Measurements from ENCODE around the gene FAM222B. TPM values are rescaled to one million over a fixed set of nuclear protein-coding genes. Genes with fewer than 3 reads are reported as not detected.
A peak's percentile ranks its signal among the peaks of the same experiment; 100 is the strongest.

The FAM222B gene
- total RNA-seq, 4 donors from 2014 or later: 12.1 to 20.7 (median 17.8) TPM

DNA sequence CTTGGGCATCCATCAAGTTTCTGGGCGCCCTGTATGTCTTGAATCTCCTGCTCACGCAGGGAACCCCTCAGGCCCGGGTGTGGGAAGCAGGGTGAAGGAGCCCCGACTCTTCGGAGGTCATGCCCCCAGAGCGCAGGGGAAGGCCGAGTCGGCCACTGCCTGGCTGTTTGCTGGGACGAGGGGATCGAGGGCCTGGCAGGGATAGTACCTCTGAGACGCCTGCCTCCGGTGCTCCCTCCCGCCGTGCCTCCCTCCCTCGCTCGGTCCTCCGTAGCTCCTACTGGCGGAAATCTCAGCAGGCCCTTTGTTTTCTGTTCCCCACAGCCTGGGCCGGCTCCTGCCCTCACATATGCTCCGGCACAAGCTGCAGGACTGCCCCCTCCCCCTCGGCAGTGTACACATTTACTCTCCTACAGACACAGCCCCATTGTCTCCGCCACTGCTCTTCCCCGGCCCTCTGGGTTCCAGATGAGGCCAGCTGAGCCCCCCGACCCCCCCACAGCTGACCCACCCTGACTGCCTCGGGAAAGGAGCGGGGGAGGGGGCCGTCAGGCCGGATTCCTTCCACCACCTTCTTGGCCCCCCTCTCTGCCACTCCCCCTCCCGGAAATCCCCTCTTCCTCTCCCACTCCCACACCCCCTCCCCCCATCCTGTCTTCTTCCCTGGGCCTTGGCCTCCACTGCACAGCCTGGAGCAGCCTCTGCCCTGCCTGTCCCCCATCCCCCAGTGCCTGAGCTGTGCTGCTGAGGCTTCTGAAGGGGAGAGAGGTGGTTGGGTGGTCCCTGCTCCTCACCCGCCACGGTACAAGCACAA, 97.4 kb downstream of the FAM222B start:
- TF ChIP-seq POLR2A (IDR thresholded peaks at IDR 0.05) (no peak), EP300 (IDR thresholded peaks at IDR 0.05) (no peak), POLR2AphosphoS5 (IDR thresholded peaks at IDR 0.05) (no peak)
- TF ChIP-seq, protein P1, sequence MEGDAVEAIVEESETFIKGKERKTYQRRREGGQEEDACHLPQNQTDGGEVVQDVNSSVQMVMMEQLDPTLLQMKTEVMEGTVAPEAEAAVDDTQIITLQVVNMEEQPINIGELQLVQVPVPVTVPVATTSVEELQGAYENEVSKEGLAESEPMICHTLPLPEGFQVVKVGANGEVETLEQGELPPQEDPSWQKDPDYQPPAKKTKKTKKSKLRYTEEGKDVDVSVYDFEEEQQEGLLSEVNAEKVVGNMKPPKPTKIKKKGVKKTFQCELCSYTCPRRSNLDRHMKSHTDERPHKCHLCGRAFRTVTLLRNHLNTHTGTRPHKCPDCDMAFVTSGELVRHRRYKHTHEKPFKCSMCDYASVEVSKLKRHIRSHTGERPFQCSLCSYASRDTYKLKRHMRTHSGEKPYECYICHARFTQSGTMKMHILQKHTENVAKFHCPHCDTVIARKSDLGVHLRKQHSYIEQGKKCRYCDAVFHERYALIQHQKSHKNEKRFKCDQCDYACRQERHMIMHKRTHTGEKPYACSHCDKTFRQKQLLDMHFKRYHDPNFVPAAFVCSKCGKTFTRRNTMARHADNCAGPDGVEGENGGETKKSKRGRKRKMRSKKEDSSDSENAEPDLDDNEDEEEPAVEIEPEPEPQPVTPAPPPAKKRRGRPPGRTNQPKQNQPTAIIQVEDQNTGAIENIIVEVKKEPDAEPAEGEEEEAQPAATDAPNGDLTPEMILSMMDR (IDR thresholded peaks at IDR 0.05): no peak
- peaks cover 83% of the 10 kb centered on the region for H3K4me1 ChIP-seq
- H3K27ac ChIP-seq: peak overlapping the region; percentile 95
- H3K4me3 ChIP-seq: peak overlapping the region; percentile 68
- DNase-seq (ENCODE audit: low spot score in 2 of 2): no peak
- no peaks in the 10 kb centered on the region for H3K27me3 ChIP-seq
- H3K36me3 ChIP-seq: peaks cover 23% of the 10 kb centered on the region
- 7% methylated on average over 22 of the region's 31 CpGs for WGBS
- H3K9me3 ChIP-seq: no peaks in the 10 kb centered on the region

- Histone ChIP-seq H3K27ac (peak overlapping the region; percentile 95), H3K36me3 (peaks cover 19% of the 10 kb centered on the region), H3K27me3 (no peaks in the 10 kb centered on the region), H3K9me3 (no peaks in the 10 kb centered on the region), H3K4me1 (peaks cover 76% of the 10 kb centered on the region), H3K4me3 (peak overlapping the region; percentile 68)
- TF ChIP-seq POLR2A (IDR thresholded peaks at IDR 0.05) (no peak), EP300 (IDR thresholded peaks at IDR 0.05) (no peak), POLR2AphosphoS5 (IDR thresholded peaks at IDR 0.05) (no peak)
- TF ChIP-seq, protein P1 (IDR thresholded peaks at IDR 0.05): no peak
- DNase-seq (ENCODE audit: low spot score in 2 of 2): no peak
- WGBS: under 1% methylated on average over 22 of the region's 61 CpGs
Measured at GRCh38 chr17:28744104-28744971, 98.3 kb downstream of the FAM222B start.

GRCh38 chr17:28743243-28744103, 99.1 kb downstream of the FAM222B start, which contains the start of gene TRAF4:
TRAF4 (plus strand) TSS chr17:28744011; CDS start chr17:28744113, 102 bp downstream.
- TF ChIP-seq, protein P1 (IDR thresholded peaks at IDR 0.05): peak in 1 of 2 donors; percentile 22
- no peak for TF ChIP-seq EP300 (IDR thresholded peaks at IDR 0.05)
- no peak for TF ChIP-seq POLR2AphosphoS5 (IDR thresholded peaks at IDR 0.05)
- TF ChIP-seq POLR2A (IDR thresholded peaks at IDR 0.05): peak; percentile 92
- Histone ChIP-seq H3K4me3 (peak within 1 kb of the TSS; percentile 68), H3K9me3 (no peaks in the 10 kb centered on the region), H3K27ac (peak within 1 kb of the TSS; percentile 95), H3K36me3 (peaks cover 11% of the 10 kb centered on the region), H3K27me3 (no peaks in the 10 kb centered on the region), H3K4me1 (peaks cover 72% of the 10 kb centered on the region)
- 2% methylated on average over 9 of the region's 70 CpGs for WGBS
- peak in 1 of 2 donors; percentile 88 for DNase-seq (ENCODE audit: low spot score in 2 of 2)

DNA sequence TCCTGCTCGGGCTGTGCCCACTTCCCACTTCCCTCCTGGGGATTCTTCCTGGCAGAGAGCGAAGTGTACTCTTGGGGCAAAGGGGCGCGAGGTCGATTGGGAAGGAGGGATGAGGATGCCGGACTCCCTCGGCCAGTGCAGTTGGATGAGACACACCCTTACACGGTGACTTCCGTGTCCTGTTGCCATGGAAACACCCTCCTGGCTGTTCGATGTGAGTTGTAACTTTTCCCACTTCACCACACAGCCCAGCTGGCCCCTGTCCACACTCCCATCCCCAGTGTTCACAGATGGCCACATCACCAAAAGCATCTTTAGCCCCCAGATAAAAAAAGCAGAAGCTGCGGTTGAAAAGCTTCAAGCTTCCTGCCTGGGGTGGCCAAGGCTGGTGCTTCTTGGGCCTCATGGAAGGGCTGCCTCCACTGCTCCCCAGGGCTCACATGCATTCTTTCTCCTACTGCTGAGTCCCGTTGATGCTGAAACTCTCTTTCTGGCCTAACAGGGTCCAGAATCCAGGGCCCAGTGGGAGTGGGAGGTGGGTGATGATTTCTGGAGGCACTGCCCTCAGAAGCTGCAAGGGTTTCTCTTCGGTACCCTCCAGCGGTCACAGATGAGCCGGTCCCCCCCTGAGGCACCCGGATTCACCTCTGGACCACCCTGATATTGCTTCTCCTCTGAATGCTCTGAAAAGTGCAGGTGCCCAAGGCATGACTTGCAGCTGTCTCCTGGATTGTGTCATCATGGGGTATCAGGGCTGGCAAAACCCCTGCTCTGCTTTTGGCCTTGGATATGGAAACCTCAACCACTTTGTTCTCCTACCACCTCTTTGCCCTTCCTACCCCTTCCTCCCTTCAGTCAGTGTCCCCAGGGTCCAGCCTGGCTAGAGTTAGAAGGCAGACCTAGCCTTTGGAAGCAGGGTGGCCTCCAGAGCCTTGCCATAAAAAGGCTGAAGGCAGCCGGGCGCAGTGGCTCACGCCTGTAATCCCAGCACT, 100.9 kb downstream of the FAM222B start:
- WGBS: 77% methylated on average over 19 of the region's 19 CpGs
- H3K9me3 ChIP-seq: no peaks in the 10 kb centered on the region

More for the DNA sequence above, 100.9 kb downstream of the FAM222B start:
- TF ChIP-seq POLR2AphosphoS5 (IDR thresholded peaks at IDR 0.05) (no peak), EP300 (IDR thresholded peaks at IDR 0.05) (no peak), POLR2A (IDR thresholded peaks at IDR 0.05) (no peak)
- TF ChIP-seq, protein P1 (IDR thresholded peaks at IDR 0.05): no peak
- peaks cover 55% of the 10 kb centered on the region for H3K4me1 ChIP-seq
- no peaks in the 10 kb centered on the region for H3K27me3 ChIP-seq
- no peak overlapping the region for H3K4me3 ChIP-seq
- DNase-seq (ENCODE audit: low spot score in 2 of 2): no peak
- no peak overlapping the region for H3K27ac ChIP-seq
- no peaks in the 10 kb centered on the region for H3K36me3 ChIP-seq

All from suprapubic skin (tissue), 4 donors.